ENCODE results near the gene PDE11A. TPM values are rescaled to one million over a fixed set of nuclear protein-coding genes. Genes with fewer than 3 reads are reported as not detected.

The PDE11A gene
- total and polyA plus RNA-seq, 4 donors, result 1.0 to 5.9 (median 1.7) TPM

GRCh38 chr2:177617849-177618248, 454.7 kb downstream of the PDE11A start:
- peak overlapping the region in 1 of 2 donors; percentile 34 for H3K9ac ChIP-seq (ENCODE audit: low read depth in 1 of 2, low read length in 2 of 2)
- no peaks in the 10 kb centered on the region for H3K9me3 ChIP-seq (ENCODE audit: control insufficient read depth in 4 of 4, low read length in 3 of 4)
- 89% methylated on average over 9 of the region's 9 CpGs for WGBS
- H3K27ac ChIP-seq (ENCODE audit: low read depth in 1 of 2, low read length in 2 of 2), result no peak overlapping the region
- no peak for DNase-seq (ENCODE audit: low spot score)
- no peaks in the 10 kb centered on the region for H3K27me3 ChIP-seq (ENCODE audit: control insufficient read depth in 4 of 4, insufficient read depth in 4 of 4, low read length in 3 of 4)
- no peaks in the 10 kb centered on the region for H3K36me3 ChIP-seq (ENCODE audit: control insufficient read depth in 4 of 4, insufficient read depth in 3 of 4, low read depth in 1 of 4, low read length in 3 of 4)
- H3K4me3 ChIP-seq (ENCODE audit: low read depth in 1 of 3, low read length in 3 of 3), result peak overlapping the region; percentile 75 to 96 (median 79)
- no peak for TF ChIP-seq TAF1 (conservative IDR thresholded peaks at IDR 0.05)
- TF ChIP-seq NR2F2 (IDR thresholded peaks at IDR 0.05), result no peak
- TF ChIP-seq ZBTB33 (IDR thresholded peaks at IDR 0.05), result no peak
- no peak for TF ChIP-seq FOXA2 (IDR thresholded peaks at IDR 0.05)
- TF ChIP-seq MAX (IDR thresholded peaks at IDR 0.05), result no peak
- no peak for TF ChIP-seq REST (IDR thresholded peaks at IDR 0.05)
- no peak for TF ChIP-seq EGR1 (IDR thresholded peaks at IDR 0.05; ENCODE audit: low read depth in 2 of 2)
- no peak for TF ChIP-seq CTCF (IDR thresholded peaks at IDR 0.05; ENCODE audit: low read depth, low read length, missing input control)
- no peak for TF ChIP-seq RXRA (IDR thresholded peaks at IDR 0.05)
- no peak for TF ChIP-seq JUND (IDR thresholded peaks at IDR 0.05)
- no peak for TF ChIP-seq ATF3 (IDR thresholded peaks at IDR 0.05)
- TF ChIP-seq HNF4A (conservative IDR thresholded peaks at IDR 0.05), result no peak
- TF ChIP-seq HNF4G (IDR thresholded peaks at IDR 0.05), result no peak
- TF ChIP-seq GABPA (IDR thresholded peaks at IDR 0.05 in 1 of 2, conservative IDR thresholded peaks at IDR 0.05 in 1 of 2), result no peak
- TF ChIP-seq RAD21 (IDR thresholded peaks at IDR 0.05), result no peak
- H3K4me1 ChIP-seq (ENCODE audit: control insufficient read depth in 4 of 4, insufficient read depth in 4 of 4, low read length in 3 of 4), result peaks cover 3 to 11% (median 4%) of the 10 kb centered on the region in 4 donors

GRCh38 chr2:177616731-177617130, 455.8 kb downstream of the PDE11A start:
- Histone ChIP-seq H3K36me3 (ENCODE audit: control insufficient read depth in 4 of 4, insufficient read depth in 3 of 4, low read depth in 1 of 4, low read length in 3 of 4) (no peaks in the 10 kb centered on the region), H3K4me1 (ENCODE audit: control insufficient read depth in 4 of 4, insufficient read depth in 4 of 4, low read length in 3 of 4) (peaks cover 3 to 11% (median 4%) of the 10 kb centered on the region in 4 donors), H3K9ac (ENCODE audit: low read depth in 1 of 2, low read length in 2 of 2) (no peak overlapping the region), H3K9me3 (ENCODE audit: control insufficient read depth in 4 of 4, low read length in 3 of 4) (no peaks in the 10 kb centered on the region), H3K27ac (ENCODE audit: low read depth in 1 of 2, low read length in 2 of 2) (no peak overlapping the region), H3K4me3 (ENCODE audit: low read depth in 1 of 3, low read length in 3 of 3) (no peak overlapping the region), H3K27me3 (ENCODE audit: control insufficient read depth in 4 of 4, insufficient read depth in 4 of 4, low read length in 3 of 4) (no peaks in the 10 kb centered on the region)
- WGBS, result 88% methylated on average over 3 of the region's 3 CpGs
- no peak for DNase-seq (ENCODE audit: low spot score)
- no peak for TF ChIP-seq RXRA (IDR thresholded peaks at IDR 0.05)
- no peak for TF ChIP-seq GABPA (IDR thresholded peaks at IDR 0.05 in 1 of 2, conservative IDR thresholded peaks at IDR 0.05 in 1 of 2)
- no peak for TF ChIP-seq JUND (IDR thresholded peaks at IDR 0.05)
- no peak for TF ChIP-seq FOXA1 (IDR thresholded peaks at IDR 0.05)
- no peak for TF ChIP-seq ZBTB33 (IDR thresholded peaks at IDR 0.05)
- no peak for TF ChIP-seq MAX (IDR thresholded peaks at IDR 0.05)
- TF ChIP-seq REST (IDR thresholded peaks at IDR 0.05), result no peak
- no peak for TF ChIP-seq HNF4A (conservative IDR thresholded peaks at IDR 0.05)
